Measurements from ENCODE around the gene TMEM88.
A peak's percentile ranks its signal among the peaks of the same experiment; 100 is the strongest.

The TMEM88 gene

GRCh38 chr17:7844292-7845154 is 10.3 kb upstream of the TMEM88 start:
- peak; percentile 68 for DNase-seq

- DNase-seq = no peak
Measured at GRCh38 chr17:7845359-7846062, 9.4 kb upstream of the TMEM88 start.

- no peak for DNase-seq
Measured at GRCh38 chr17:7846063-7846735, 8.7 kb upstream of the TMEM88 start.

- DNase-seq = no peak
Measured at GRCh38 chr17:7846765-7847661, 7.9 kb upstream of the TMEM88 start.

- no peak for DNase-seq
Measured at GRCh38 chr17:7848131-7848579, 6.7 kb upstream of the TMEM88 start.

GRCh38 chr17:7848739-7849129 is 6.1 kb upstream of the TMEM88 start:
- no peak for DNase-seq

- no peak for DNase-seq
Measured at GRCh38 chr17:7849130-7849750, 5.6 kb upstream of the TMEM88 start.

- no peak for DNase-seq
Measured at GRCh38 chr17:7849751-7850504, 4.9 kb upstream of the TMEM88 start.

- DNase-seq = no peak
Measured at GRCh38 chr17:7850701-7851437, 4.0 kb upstream of the TMEM88 start.

- DNase-seq = peak; percentile 92
Measured at GRCh38 chr17:7851438-7852261, 3.2 kb upstream of the TMEM88 start.

- DNase-seq = no peak
Measured at GRCh38 chr17:7852262-7852670, 2.6 kb upstream of the TMEM88 start.

GRCh38 chr17:7852919-7853690 is 1.8 kb upstream of the TMEM88 start:
- DNase-seq = no peak

GRCh38 chr17:7853691-7854038 is 1.2 kb upstream of the TMEM88 start:
- DNase-seq = no peak

GRCh38 chr17:7854078-7854777 is 638 bp upstream of the TMEM88 start:
- DNase-seq = no peak

GRCh38 chr17:7855660-7856010 is 769 bp downstream of the TMEM88 start:
- no peak for DNase-seq

- DNase-seq = peak; percentile 19
Measured at GRCh38 chr17:7856011-7856810, 1.3 kb downstream of the TMEM88 start.
